HEK293 (cell line): ENCODE results near the gene SHLD1.

ENCODE experiments used
- ZNF175 ChIP-seq: fragments of 450-650 bp; formaldehyde crosslinking; IDR thresholded peaks from 2 replicates; pipeline ENCODE4 v1.5.1; 2016; ENCODE audit warnings: missing biosample characterization, missing genetic modification characterization
- ZNF24 ChIP-seq: fragments of 450-650 bp; formaldehyde crosslinking; IDR thresholded peaks from 2 replicates; pipeline ENCODE4 v1.5.1; 2016; ENCODE audit warnings: missing biosample characterization, missing genetic modification characterization
- ZNF560 ChIP-seq: fragments of 450-650 bp; formaldehyde crosslinking; IDR thresholded peaks from 2 replicates; pipeline ENCODE4 v1.5.1; 2017; ENCODE audit warnings: missing biosample characterization, missing genetic modification characterization, borderline replicate concordance

DNA sequence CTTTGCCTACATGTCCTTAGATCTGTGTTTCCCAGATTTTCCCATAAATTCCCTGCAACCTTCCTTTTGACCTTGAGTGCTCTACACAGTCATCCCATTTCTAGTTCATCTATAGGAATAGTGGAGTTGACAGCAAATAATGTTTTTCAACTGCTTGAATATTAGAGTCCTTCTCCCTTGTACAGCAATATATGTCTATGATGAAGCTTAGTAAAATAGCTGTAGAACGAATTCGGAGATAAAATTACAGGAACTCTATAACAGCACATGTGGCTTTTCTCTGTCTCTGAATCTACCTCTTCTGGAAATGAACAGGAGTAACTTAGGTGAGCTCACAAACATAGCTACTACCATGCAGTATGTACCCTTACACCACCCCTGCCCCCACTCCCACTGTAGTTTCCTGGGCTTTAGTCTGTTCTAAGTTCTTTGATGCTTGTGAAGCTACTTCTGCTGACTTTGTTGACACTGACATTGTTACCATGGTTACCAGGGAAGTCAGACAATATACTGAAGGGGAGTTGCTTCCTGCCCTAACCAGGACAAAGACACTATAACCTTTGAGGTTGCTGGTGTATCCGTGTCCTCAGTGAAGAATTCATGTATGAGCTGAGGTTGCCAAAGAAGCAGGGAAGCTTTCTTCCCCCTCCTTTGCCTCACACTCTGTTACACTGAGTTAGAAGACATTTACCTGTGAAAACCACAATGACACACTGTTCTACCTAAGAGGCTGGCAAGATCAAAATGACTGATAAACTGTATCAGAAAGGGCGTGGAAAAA, 35.8 kb upstream of the SHLD1 start:
- TF ChIP-seq ZNF560 (tag by site-specific recombination) (no peak), ZNF24 (tag by site-specific recombination) (no peak), ZNF175 (tag by site-specific recombination) (no peak)
